HepG2 (cell line): ENCODE data around the gene FOLR3. TPM values are rescaled to one million over a fixed set of nuclear protein-coding genes. Genes with fewer than 3 reads are reported as not detected.

Source experiments
- ATAC-seq: fragments of 200-7000 bp; cut with Tn5 transposase; 3 replicates; pipeline ENCODE4 v1.9.1; 2020; ENCODE audit warnings: mild to moderate bottlenecking, moderate library complexity
- BruUV-seq: library from RNA; stranded (reverse); fragments of 400-500 nt; replicated peaks from 2 replicates; lab custom pipeline; 2021; lab: Mats Ljungman, UMichigan
- CTCF ChIA-PET: fragments of 300-600 bp; formaldehyde crosslinking; extraction: SDS; loops from one replicate; lab custom pipeline; 2021; ENCODE audit warnings: low total read pairs, inconsistent platforms, low intra/inter-chr PET ratio; lab: Yijun Ruan, JAX
- POLR2A ChIA-PET: fragments of 350-600 bp; sonication (Branson Sonifier 250); formaldehyde crosslinking; loops from one replicate; lab custom pipeline; 2020; ENCODE audit warnings: antibody characterized with exemption, inconsistent platforms; lab: Yijun Ruan, JAX
- DNase-seq: peaks from one replicate; pipeline ENCODE4 v3.0.0-alpha.2; 2015; ENCODE audit warnings: low spot score
- FAIRE-seq: peaks from 3 replicates; lab custom pipeline; 2011; peaks lifted over from hg19 to GRCh38; lab: Jason Lieb, UNC
- H2AFZ ChIP-seq: one replicate; pipeline ENCODE4 v1.6.1; 2011; ENCODE audit warnings: low read length, inconsistent platforms
- H3K27ac ChIP-seq: fragments of 300-600 bp; 3 replicates; pipeline ENCODE4 v1.8.0; 2011; ENCODE audit warnings: mixed run types, mild to moderate bottlenecking, mixed read lengths, low read length, inconsistent platforms; ENCODE audit not compliant: insufficient read depth; ENCODE audit errors: extremely low read length
- H3K27me3 ChIP-seq, 2 experiments: fragments of 200-600 bp in 1 of 2; 2 replicates in 1 of 2; 3 replicates in 1 of 2; pipeline versions ENCODE4 v1.6.0 to v1.8.0; 2011; ENCODE audit warnings: low read length in 2 of 2, mild to moderate bottlenecking in 2 of 2, moderate library complexity in 2 of 2, inconsistent platforms in 1 of 2; ENCODE audit not compliant: insufficient read depth in 2 of 2, control insufficient read depth in 1 of 2
- H3K36me3 ChIP-seq, 2 experiments: fragments of 200-600 bp in 1 of 2; replicated peaks in 1 of 2; 2 replicates in 1 of 2; 3 replicates in 1 of 2; pipeline versions ENCODE4 v1.5.1 to v1.8.0; 2011; ENCODE audit warnings: low read length in 2 of 2, inconsistent platforms in 1 of 2; ENCODE audit not compliant: insufficient read depth in 2 of 2, control insufficient read depth in 1 of 2
- H3K4me1 ChIP-seq: 2 replicates; pipeline ENCODE4 v1.5.1; 2012; ENCODE audit warnings: low read length, inconsistent platforms; ENCODE audit not compliant: insufficient read depth
- H3K4me2 ChIP-seq: 2 replicates; pipeline ENCODE4 v1.6.0; 2011; ENCODE audit warnings: low read depth, low read length, inconsistent platforms
- H3K4me3 ChIP-seq, 3 experiments: fragments of 200-600 bp in 1 of 3; sonication (generic), shearing (Covaris generic) in 1 of 3; replicated peaks in 1 of 3; 2 replicates each; pipeline ENCODE4 v1.5.1; 2011 to 2016; ENCODE audit warnings: low read length in 3 of 3, inconsistent platforms in 2 of 3, low read depth in 2 of 3, mild to moderate bottlenecking in 2 of 3, control low read depth in 1 of 3, mixed read lengths in 1 of 3; ENCODE audit not compliant: insufficient read depth in 1 of 3
- H3K79me2 ChIP-seq: one replicate; pipeline ENCODE4 v1.6.1; 2011; ENCODE audit warnings: low read length, inconsistent platforms; ENCODE audit not compliant: insufficient read depth
- H3K9ac ChIP-seq: 2 replicates; pipeline ENCODE4 v1.6.0; 2011; ENCODE audit warnings: mild to moderate bottlenecking, low read depth, low read length, inconsistent platforms; ENCODE audit not compliant: insufficient read depth
- H3K9me3 ChIP-seq: 2 replicates; pipeline ENCODE4 v1.5.1; 2012; ENCODE audit warnings: mild to moderate bottlenecking, low read length
- H4K20me1 ChIP-seq: 2 replicates; pipeline ENCODE4 v1.6.0; 2011; ENCODE audit warnings: inconsistent platforms, mild to moderate bottlenecking, low read length, moderate library complexity; ENCODE audit not compliant: insufficient read depth
- ATAD3A ChIP-seq: sonication (generic); formaldehyde crosslinking; IDR thresholded peaks from 2 replicates; pipeline ENCODE4 v1.4.0; 2020; ENCODE audit warnings: missing genetic modification reagents
- HOXD1 ChIP-seq: sonication (generic); formaldehyde crosslinking; IDR thresholded peaks from 2 replicates; pipeline ENCODE4 v1.5.0; 2020; ENCODE audit warnings: missing genetic modification reagents
- ZNF10 ChIP-seq: sonication (generic); formaldehyde crosslinking; IDR thresholded peaks from 2 replicates; pipeline ENCODE4 v1.4.0; 2020; ENCODE audit warnings: mild to moderate bottlenecking, low read depth, missing genetic modification reagents, borderline replicate concordance
- ZNF12 ChIP-seq: sonication (generic); formaldehyde crosslinking; IDR thresholded peaks from 2 replicates; pipeline ENCODE4 v1.5.0; 2020; ENCODE audit warnings: missing genetic modification reagents
- ZNF367 ChIP-seq: sonication (generic); formaldehyde crosslinking; IDR thresholded peaks from 2 replicates; pipeline ENCODE4 v1.4.0; 2020; ENCODE audit warnings: missing genetic modification reagents, borderline replicate concordance
- ZNF75D ChIP-seq: sonication (generic); formaldehyde crosslinking; IDR thresholded peaks from 2 replicates; pipeline ENCODE4 v1.8.1; 2023; ENCODE audit warnings: missing genetic modification reagents, mild to moderate bottlenecking, borderline replicate concordance
- WGBS: methylation state at CpG from one replicate; pipeline ENCODE4 v1.1.6; 2017; ENCODE audit warnings: low lambda C conversion rate; 5-methylcytosine and 5-hydroxymethylcytosine counted together
- in situ Hi-C: cut with HindIII; loops from 2 replicates; pipeline ENCODE4 v1.10.0; 2017; ENCODE audit warnings: low pct_unique_long_range_greater_than_20kb; ENCODE audit not compliant: extremely low pct_ligation_motif_present
- intact Hi-C: fragments of 100-400 bp; cut with micrococcal nuclease; formaldehyde crosslinking; loops from one replicate; pipeline ENCODE4 v1.10.0; 2022; ENCODE audit not compliant: unreplicated experiment
- polyA plus RNA-seq, 8 experiments: library from polyadenylated mRNA; depleted of rRNA in 3 of 8; stranded (reverse) in 7 of 8; unstranded in 1 of 8; fragments of >200 nt; fragmentation: Illumina TruSeq in 4 of 8; extraction: Trizol in 4 of 8; gene quantifications; 2 replicates each; pipeline versions ENCODE4 v1.2.1 to v1.2.3, GENCODE V29; 2011 to 2016; ENCODE audit warnings: low read depth in 4 of 8, missing spikeins in 1 of 8, mixed read lengths in 1 of 8; ENCODE audit not compliant: insufficient read depth in 1 of 8
- total RNA-seq, 5 experiments: library from RNA; depleted of rRNA; stranded (reverse); fragments of >200 nt; fragmentation: Illumina TruSeq; extraction: Trizol; gene quantifications; 2 replicates each; pipeline ENCODE4 v1.2.3, GENCODE V29; 2016; ENCODE audit warnings: low read depth in 1 of 5
- TF ChIP-seq, protein P1 (sequence below): IDR thresholded peaks from 2 replicates; pipeline ENCODE4 v1.6.1; 2016
- TF ChIP-seq, protein P2 (sequence below): sonication (generic); formaldehyde crosslinking; IDR thresholded peaks from 2 replicates; pipeline ENCODE4 v1.4.0; 2020; ENCODE audit warnings: mild to moderate bottlenecking, missing genetic modification reagents
- TF ChIP-seq, protein P3 (sequence below): sonication (generic); formaldehyde crosslinking; IDR thresholded peaks from 2 replicates; pipeline ENCODE4 v1.4.0; 2020; ENCODE audit warnings: missing genetic modification reagents

FOLR3 gene
- total and polyA plus RNA-seq, 2 of the 13 experiments (the other 11 are each of a cell fraction or from before 2014, with no cell fraction given) = not detected

DNA sequence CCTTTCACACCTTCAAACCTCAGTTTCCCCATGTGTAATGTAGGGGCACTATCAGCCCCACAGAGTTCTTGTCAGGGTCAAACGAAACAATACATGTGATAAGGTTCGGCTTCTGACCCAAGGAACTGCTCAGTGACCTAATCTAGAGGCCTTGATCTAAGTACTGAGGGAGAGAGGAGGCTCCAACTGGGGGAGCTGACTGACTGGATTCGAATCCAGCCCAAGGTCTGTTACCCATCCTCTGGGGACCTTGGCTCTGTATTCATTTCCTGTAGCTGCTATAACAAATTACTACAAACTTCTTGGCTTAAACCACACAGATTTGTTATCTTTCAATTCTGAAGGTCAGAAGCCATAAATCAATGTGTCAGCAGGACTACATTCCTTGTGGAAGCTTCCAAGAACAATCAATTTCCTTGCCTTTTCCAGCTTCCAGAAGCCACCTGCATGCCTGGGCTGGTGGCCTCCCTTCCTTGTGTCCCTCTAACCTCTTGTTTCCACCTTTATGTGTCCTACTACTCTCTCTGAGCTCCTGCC is 12.3 kb upstream of the FOLR3 start:
- Histone ChIP-seq H3K27me3 (peaks cover 1 to 3% of the 10 kb centered on the region in 2 experiments; a peak in 2 of 5 replicates), H3K4me2 (no peak overlapping the region), H3K4me3 (no peak overlapping the region), H3K79me2 (no peaks in the 10 kb centered on the region), H3K9ac (no peak overlapping the region), H3K36me3 (no peaks in the 10 kb centered on the region), H2AFZ (no peak overlapping the region), H4K20me1 (no peaks in the 10 kb centered on the region), H3K27ac (no peak overlapping the region), H3K9me3 (peaks cover 9% of the 10 kb centered on the region), H3K4me1 (peaks cover 5% of the 10 kb centered on the region; the same call in 1 of the 2 replicates)
- POLR2A ChIA-PET = no interaction called here
- intact Hi-C loops (no loop called here), in situ Hi-C loops (no loop called here)
- no peak for ATAC-seq
- no peak for FAIRE-seq
- 3% methylated on average over 3 of the region's 3 CpGs for WGBS
- no peak for TF ChIP-seq ZNF10 (CRISPR knock-in tag)
- DNase-seq = no peak
- CTCF ChIA-PET = no interaction called here
- BruUV-seq = no TSS peak

DNA sequence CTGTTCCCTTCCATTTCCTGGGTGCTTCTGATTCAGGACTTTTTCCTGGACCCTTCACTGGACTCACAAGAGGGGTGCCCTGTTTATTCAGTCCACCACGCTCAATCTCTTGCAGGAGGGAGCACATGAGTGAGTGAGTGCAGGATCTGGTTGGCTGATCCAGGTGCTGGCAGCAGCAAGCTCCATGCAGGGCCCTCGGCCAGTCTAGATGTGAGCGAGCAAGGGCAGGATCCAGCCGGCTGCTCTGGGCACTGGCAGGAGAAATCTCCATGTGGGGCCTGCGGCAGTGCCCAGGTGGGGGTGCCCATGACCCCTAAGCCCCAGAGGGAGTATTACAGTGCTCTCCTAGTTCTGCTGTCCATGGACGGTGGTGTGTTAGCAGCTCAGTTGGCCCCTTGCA is 11.5 kb upstream of the FOLR3 start:
- no TSS peak for BruUV-seq
- ChIA-PET CTCF (no interaction called here), POLR2A (interaction anchor here (2.0 kb wide), 1 partner anchor 11 kb away, joined by 6 read pairs; the partner anchor contains the start of gene ANAPC15)
- Histone ChIP-seq H3K36me3 (no peaks in the 10 kb centered on the region), H3K27me3 (peaks cover 1 to 3% of the 10 kb centered on the region in 2 experiments; a peak in 3 of 5 replicates), H3K9me3 (peaks cover 15% of the 10 kb centered on the region), H3K4me3 (no peak overlapping the region), H3K27ac (no peak overlapping the region), H3K4me2 (no peak overlapping the region), H2AFZ (no peak overlapping the region), H3K4me1 (no peaks in the 10 kb centered on the region), H4K20me1 (no peaks in the 10 kb centered on the region), H3K9ac (no peak overlapping the region), H3K79me2 (no peaks in the 10 kb centered on the region)
- no peak for FAIRE-seq
- DNase-seq = no peak
- ATAC-seq = no peak
- WGBS = 10% methylated on average over 4 of the region's 6 CpGs
- in situ Hi-C loops = no loop called here
- intact Hi-C loops = no loop called here
- TF ChIP-seq ZNF12 (CRISPR knock-in tag) = no peak
- TF ChIP-seq ZNF75D (CRISPR knock-in tag) = no peak
- TF ChIP-seq, protein P1, sequence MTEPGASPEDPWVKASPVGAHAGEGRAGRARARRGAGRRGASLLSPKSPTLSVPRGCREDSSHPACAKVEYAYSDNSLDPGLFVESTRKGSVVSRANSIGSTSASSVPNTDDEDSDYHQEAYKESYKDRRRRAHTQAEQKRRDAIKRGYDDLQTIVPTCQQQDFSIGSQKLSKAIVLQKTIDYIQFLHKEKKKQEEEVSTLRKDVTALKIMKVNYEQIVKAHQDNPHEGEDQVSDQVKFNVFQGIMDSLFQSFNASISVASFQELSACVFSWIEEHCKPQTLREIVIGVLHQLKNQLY (CRISPR knock-in tag) = no peak
- no peak for TF ChIP-seq ZNF367
- TF ChIP-seq, protein P2, sequence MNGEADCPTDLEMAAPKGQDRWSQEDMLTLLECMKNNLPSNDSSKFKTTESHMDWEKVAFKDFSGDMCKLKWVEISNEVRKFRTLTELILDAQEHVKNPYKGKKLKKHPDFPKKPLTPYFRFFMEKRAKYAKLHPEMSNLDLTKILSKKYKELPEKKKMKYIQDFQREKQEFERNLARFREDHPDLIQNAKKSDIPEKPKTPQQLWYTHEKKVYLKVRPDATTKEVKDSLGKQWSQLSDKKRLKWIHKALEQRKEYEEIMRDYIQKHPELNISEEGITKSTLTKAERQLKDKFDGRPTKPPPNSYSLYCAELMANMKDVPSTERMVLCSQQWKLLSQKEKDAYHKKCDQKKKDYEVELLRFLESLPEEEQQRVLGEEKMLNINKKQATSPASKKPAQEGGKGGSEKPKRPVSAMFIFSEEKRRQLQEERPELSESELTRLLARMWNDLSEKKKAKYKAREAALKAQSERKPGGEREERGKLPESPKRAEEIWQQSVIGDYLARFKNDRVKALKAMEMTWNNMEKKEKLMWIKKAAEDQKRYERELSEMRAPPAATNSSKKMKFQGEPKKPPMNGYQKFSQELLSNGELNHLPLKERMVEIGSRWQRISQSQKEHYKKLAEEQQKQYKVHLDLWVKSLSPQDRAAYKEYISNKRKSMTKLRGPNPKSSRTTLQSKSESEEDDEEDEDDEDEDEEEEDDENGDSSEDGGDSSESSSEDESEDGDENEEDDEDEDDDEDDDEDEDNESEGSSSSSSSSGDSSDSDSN (CRISPR knock-in tag) = no peak
- TF ChIP-seq, protein P3, sequence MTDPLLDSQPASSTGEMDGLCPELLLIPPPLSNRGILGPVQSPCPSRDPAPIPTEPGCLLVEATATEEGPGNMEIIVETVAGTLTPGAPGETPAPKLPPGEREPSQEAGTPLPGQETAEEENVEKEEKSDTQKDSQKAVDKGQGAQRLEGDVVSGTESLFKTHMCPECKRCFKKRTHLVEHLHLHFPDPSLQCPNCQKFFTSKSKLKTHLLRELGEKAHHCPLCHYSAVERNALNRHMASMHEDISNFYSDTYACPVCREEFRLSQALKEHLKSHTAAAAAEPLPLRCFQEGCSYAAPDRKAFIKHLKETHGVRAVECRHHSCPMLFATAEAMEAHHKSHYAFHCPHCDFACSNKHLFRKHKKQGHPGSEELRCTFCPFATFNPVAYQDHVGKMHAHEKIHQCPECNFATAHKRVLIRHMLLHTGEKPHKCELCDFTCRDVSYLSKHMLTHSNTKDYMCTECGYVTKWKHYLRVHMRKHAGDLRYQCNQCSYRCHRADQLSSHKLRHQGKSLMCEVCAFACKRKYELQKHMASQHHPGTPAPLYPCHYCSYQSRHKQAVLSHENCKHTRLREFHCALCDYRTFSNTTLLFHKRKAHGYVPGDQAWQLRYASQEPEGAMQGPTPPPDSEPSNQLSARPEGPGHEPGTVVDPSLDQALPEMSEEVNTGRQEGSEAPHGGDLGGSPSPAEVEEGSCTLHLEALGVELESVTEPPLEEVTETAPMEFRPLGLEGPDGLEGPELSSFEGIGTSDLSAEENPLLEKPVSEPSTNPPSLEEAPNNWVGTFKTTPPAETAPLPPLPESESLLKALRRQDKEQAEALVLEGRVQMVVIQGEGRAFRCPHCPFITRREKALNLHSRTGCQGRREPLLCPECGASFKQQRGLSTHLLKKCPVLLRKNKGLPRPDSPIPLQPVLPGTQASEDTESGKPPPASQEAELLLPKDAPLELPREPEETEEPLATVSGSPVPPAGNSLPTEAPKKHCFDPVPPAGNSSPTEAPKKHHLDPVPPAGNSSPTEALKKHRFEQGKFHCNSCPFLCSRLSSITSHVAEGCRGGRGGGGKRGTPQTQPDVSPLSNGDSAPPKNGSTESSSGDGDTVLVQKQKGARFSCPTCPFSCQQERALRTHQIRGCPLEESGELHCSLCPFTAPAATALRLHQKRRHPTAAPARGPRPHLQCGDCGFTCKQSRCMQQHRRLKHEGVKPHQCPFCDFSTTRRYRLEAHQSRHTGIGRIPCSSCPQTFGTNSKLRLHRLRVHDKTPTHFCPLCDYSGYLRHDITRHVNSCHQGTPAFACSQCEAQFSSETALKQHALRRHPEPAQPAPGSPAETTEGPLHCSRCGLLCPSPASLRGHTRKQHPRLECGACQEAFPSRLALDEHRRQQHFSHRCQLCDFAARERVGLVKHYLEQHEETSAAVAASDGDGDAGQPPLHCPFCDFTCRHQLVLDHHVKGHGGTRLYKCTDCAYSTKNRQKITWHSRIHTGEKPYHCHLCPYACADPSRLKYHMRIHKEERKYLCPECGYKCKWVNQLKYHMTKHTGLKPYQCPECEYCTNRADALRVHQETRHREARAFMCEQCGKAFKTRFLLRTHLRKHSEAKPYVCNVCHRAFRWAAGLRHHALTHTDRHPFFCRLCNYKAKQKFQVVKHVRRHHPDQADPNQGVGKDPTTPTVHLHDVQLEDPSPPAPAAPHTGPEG (CRISPR knock-in tag) = no peak
- no peak for TF ChIP-seq HOXD1 (CRISPR knock-in tag)
- TF ChIP-seq ATAD3A (CRISPR knock-in tag) = no peak
